Esophagus squamous epithelium (tissue), 4 donors: ENCODE data around the gene RARRES1.

Experiments
- CTCF ChIP-seq, 6 experiments: fragments of 450-650 bp in 4 of 6; fragments of 200-600 bp in 2 of 6; sonication (generic) in 2 of 6; IDR thresholded peaks; one replicate each; pipeline ENCODE4 v1.5.1; 2016 to 2019; ENCODE audit warnings: antibody characterized with exemption in 6 of 6, mild to moderate bottlenecking in 4 of 6, moderate library complexity in 4 of 6
- POLR2A ChIP-seq, 4 donors: fragments of 450-650 bp; IDR thresholded peaks; one replicate each; pipeline ENCODE4 v1.6.1; 2017; ENCODE audit warnings: antibody characterized with exemption in 4 of 4, mild to moderate bottlenecking in 4 of 4, moderate library complexity in 3 of 4

GRCh38 chr3:158768361-158768787, 36.1 kb upstream of the RARRES1 start:
- no peak for TF ChIP-seq CTCF (IDR thresholded peaks at IDR 0.05)
- no peak for TF ChIP-seq POLR2A (IDR thresholded peaks at IDR 0.05)
